HFF-Myc (cell line): ENCODE results near the gene ADCYAP1R1.

Experiments
- DNase-seq: peaks from one replicate; pipeline ENCODE4 v3.0.0-alpha.2; 2011; ENCODE audit warnings: low read depth; ENCODE audit errors: extremely low read depth
- H3K4me3 ChIP-seq: replicated peaks from 2 replicates; pipeline ENCODE4 v1.5.1; 2011; ENCODE audit warnings: low read depth, mild to moderate bottlenecking, control low read depth, low read length
- CTCF ChIP-seq: IDR thresholded peaks from 2 replicates; pipeline ENCODE4 v1.5.1; 2012; ENCODE audit warnings: mild to moderate bottlenecking, low read depth, low read length, control low read depth; ENCODE audit errors: missing control alignments

Gene ADCYAP1R1

GRCh38 chr7:31125171-31125570 lies 73.1 kb downstream of the ADCYAP1R1 start:
- no peak for DNase-seq
- TF ChIP-seq CTCF: no peak

GRCh38 chr7:31126976-31127375 lies 74.9 kb downstream of the ADCYAP1R1 start:
- TF ChIP-seq CTCF: peak; percentile 31
- no peak overlapping the region for H3K4me3 ChIP-seq
- DNase-seq: peak; percentile 16

More at GRCh38 chr7:31125171-31125570, 73.1 kb downstream of the ADCYAP1R1 start:
- H3K4me3 ChIP-seq: no peak overlapping the region

GRCh38 chr7:31129067-31129466 lies 77.0 kb downstream of the ADCYAP1R1 start:
- peak; percentile 5 for TF ChIP-seq CTCF
- no peak overlapping the region for H3K4me3 ChIP-seq
- DNase-seq: no peak

- TF ChIP-seq CTCF: no peak
Observed at GRCh38 chr7:31133497-31133896, 81.4 kb downstream of the ADCYAP1R1 start.

GRCh38 chr7:31134246-31135188 lies 82.4 kb downstream of the ADCYAP1R1 start:
- TF ChIP-seq CTCF: peak; percentile 74
- peak; percentile 54 for DNase-seq
- H3K4me3 ChIP-seq: no peak overlapping the region

More at GRCh38 chr7:31133497-31133896, 81.4 kb downstream of the ADCYAP1R1 start:
- no peak for DNase-seq
- no peak overlapping the region for H3K4me3 ChIP-seq

- no peak for TF ChIP-seq CTCF
- DNase-seq: no peak
- no peak overlapping the region for H3K4me3 ChIP-seq
Observed at GRCh38 chr7:31137234-31137633, 85.1 kb downstream of the ADCYAP1R1 start.
